OCI-LY7 (cell line): ENCODE results near the gene MRGPRE.

ENCODE experiments used
- EZH2phosphoT487 ChIP-seq: fragments of 200-600 bp; sonication (generic); IDR thresholded peaks from 2 replicates; pipeline ENCODE4 v1.6.1; 2018; ENCODE audit warnings: low read depth, borderline replicate concordance, mild to moderate bottlenecking, mixed run types, antibody characterized with exemption, low read length, moderate library complexity, mixed read lengths
- TF ChIP-seq, protein P1 (sequence below): fragments of 200-600 bp; sonication (generic); conservative IDR thresholded peaks from 2 replicates; pipeline ENCODE4 v1.5.1; 2014; ENCODE audit warnings: mild to moderate bottlenecking, antibody characterized with exemption, low read length, moderate library complexity, mixed read lengths

DNA sequence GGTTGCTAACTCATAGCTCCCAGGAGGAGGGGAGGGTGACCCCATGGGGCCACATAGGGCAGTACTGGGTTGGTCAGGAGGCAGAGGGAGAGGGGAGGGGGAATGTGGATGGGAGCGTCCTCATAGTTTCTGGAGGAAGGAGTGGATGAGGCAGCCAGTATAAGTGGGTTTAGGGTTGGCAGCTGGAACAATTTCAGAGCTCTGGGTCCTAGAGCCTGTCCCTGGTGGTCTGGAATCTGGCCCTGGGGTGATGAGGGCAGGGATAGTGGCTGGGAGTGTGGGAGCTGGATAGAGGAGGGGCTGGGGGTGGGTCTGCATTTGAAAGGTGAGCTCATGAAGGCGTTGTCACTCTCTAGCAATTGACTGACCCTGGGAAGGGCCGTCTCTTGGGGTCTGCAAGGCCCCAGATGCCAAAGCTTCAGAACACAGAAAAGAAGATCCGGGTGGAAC is 8.3 kb downstream of the MRGPRE start:
- TF ChIP-seq, protein P1, sequence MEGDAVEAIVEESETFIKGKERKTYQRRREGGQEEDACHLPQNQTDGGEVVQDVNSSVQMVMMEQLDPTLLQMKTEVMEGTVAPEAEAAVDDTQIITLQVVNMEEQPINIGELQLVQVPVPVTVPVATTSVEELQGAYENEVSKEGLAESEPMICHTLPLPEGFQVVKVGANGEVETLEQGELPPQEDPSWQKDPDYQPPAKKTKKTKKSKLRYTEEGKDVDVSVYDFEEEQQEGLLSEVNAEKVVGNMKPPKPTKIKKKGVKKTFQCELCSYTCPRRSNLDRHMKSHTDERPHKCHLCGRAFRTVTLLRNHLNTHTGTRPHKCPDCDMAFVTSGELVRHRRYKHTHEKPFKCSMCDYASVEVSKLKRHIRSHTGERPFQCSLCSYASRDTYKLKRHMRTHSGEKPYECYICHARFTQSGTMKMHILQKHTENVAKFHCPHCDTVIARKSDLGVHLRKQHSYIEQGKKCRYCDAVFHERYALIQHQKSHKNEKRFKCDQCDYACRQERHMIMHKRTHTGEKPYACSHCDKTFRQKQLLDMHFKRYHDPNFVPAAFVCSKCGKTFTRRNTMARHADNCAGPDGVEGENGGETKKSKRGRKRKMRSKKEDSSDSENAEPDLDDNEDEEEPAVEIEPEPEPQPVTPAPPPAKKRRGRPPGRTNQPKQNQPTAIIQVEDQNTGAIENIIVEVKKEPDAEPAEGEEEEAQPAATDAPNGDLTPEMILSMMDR = no peak
- TF ChIP-seq EZH2phosphoT487 = no peak
